ENCODE results near the gene TMOD3. TPM values are rescaled to one million over a fixed set of nuclear protein-coding genes. Genes with fewer than 3 reads are reported as not detected.

The TMOD3 gene
- total and polyA plus RNA-seq, 4 donors = 12.4 to 108 (median 41.1) TPM

GRCh38 chr15:51879555-51879954 is 50.1 kb downstream of the TMOD3 start:
- ATAC-seq (ENCODE audit: insufficient read depth, low FRiP score) (no peak), DNase-seq (peak in 1 of 3 donors; percentile 37)
- WGBS, 2 donors = 45 to 63% methylated on average over 1 of the region's 1 CpG
- H3K4me1 ChIP-seq (ENCODE audit: control insufficient read depth in 5 of 5, insufficient read depth in 5 of 5, low read length in 5 of 5) = peaks cover 0 to 39% (median 14%) of the 10 kb centered on the region in 5 donors
- H3K9me3 ChIP-seq (ENCODE audit: control insufficient read depth in 4 of 4, insufficient read depth in 3 of 4, low read length in 3 of 4) = no peaks in the 10 kb centered on the region
- peak overlapping the region in 1 of 2 donors; percentile 16 for H3K27ac ChIP-seq (ENCODE audit: low read depth in 1 of 2, low read length in 1 of 2)
- H3K9ac ChIP-seq (ENCODE audit: insufficient read depth in 1 of 2, low read length in 2 of 2) = peak overlapping the region; percentile 32 to 64
- peaks cover 0 to 6% (median 2%) of the 10 kb centered on the region in 4 donors for H3K36me3 ChIP-seq (ENCODE audit: control insufficient read depth in 4 of 4, insufficient read depth in 4 of 4, low read length in 4 of 4)
- no peak for TF ChIP-seq CTCF (IDR thresholded peaks at IDR 0.05; ENCODE audit: control extremely low read depth, extremely low read depth)
- no peaks in the 10 kb centered on the region for H3K27me3 ChIP-seq (ENCODE audit: control insufficient read depth in 3 of 3, insufficient read depth in 3 of 3, low read length in 2 of 3)
- H3K4me3 ChIP-seq = no peak overlapping the region

GRCh38 chr15:51883271-51883837 is 53.9 kb downstream of the TMOD3 start:
- Histone ChIP-seq H3K36me3 (ENCODE audit: control insufficient read depth in 4 of 4, insufficient read depth in 4 of 4, low read length in 4 of 4) (peaks cover 0 to 13% (median 5%) of the 10 kb centered on the region in 4 donors), H3K27me3 (ENCODE audit: control insufficient read depth in 3 of 3, insufficient read depth in 3 of 3, low read length in 2 of 3) (no peaks in the 10 kb centered on the region), H3K27ac (ENCODE audit: low read depth in 1 of 2, low read length in 1 of 2) (no peak overlapping the region), H3K9me3 (ENCODE audit: control insufficient read depth in 4 of 4, insufficient read depth in 3 of 4, low read length in 3 of 4) (no peaks in the 10 kb centered on the region), H3K4me1 (ENCODE audit: control insufficient read depth in 5 of 5, insufficient read depth in 5 of 5, low read length in 5 of 5) (peaks cover 2 to 37% (median 11%) of the 10 kb centered on the region in 5 donors), H3K4me3 (no peak overlapping the region), H3K9ac (ENCODE audit: insufficient read depth in 1 of 2, low read length in 2 of 2) (no peak overlapping the region)
- 78 to 88% methylated on average over 2 of the region's 2 CpGs for WGBS, 2 donors
- no peak for TF ChIP-seq CTCF (IDR thresholded peaks at IDR 0.05; ENCODE audit: control extremely low read depth, extremely low read depth)
- ATAC-seq (ENCODE audit: insufficient read depth, low FRiP score) = no peak
- DNase-seq = peak in 1 of 3 donors; percentile 36

- Histone ChIP-seq H3K4me1 (ENCODE audit: control insufficient read depth in 5 of 5, insufficient read depth in 5 of 5, low read length in 5 of 5) (peaks cover 2 to 30% (median 8%) of the 10 kb centered on the region in 5 donors), H3K9ac (ENCODE audit: insufficient read depth in 1 of 2, low read length in 2 of 2) (no peak overlapping the region), H3K27ac (ENCODE audit: low read depth in 1 of 2, low read length in 1 of 2) (no peak overlapping the region), H3K4me3 (no peak overlapping the region), H3K27me3 (ENCODE audit: control insufficient read depth in 3 of 3, insufficient read depth in 3 of 3, low read length in 2 of 3) (no peaks in the 10 kb centered on the region), H3K36me3 (ENCODE audit: control insufficient read depth in 4 of 4, insufficient read depth in 4 of 4, low read length in 4 of 4) (peaks cover 0 to 14% (median 5%) of the 10 kb centered on the region in 4 donors), H3K9me3 (ENCODE audit: control insufficient read depth in 4 of 4, insufficient read depth in 3 of 4, low read length in 3 of 4) (no peaks in the 10 kb centered on the region)
- DNase-seq (no peak), ATAC-seq (ENCODE audit: insufficient read depth, low FRiP score) (no peak)
- TF ChIP-seq CTCF (IDR thresholded peaks at IDR 0.05; ENCODE audit: control extremely low read depth, extremely low read depth) = no peak
- 90 to 96% methylated on average over 1 of the region's 1 CpG for WGBS, 2 donors
Measured at GRCh38 chr15:51884041-51884440, 54.6 kb downstream of the TMOD3 start.

Measured in lung (tissue), 12 donors.